ENCODE results near the gene FHOD3.
A peak's percentile ranks its signal among the peaks of the same experiment; 100 is the strongest.

FHOD3 gene

GRCh38 chr18:36297417-36298125, at the start of gene FHOD3:
FHOD3 (plus strand) TSS chr18:36297713; CDS start chr18:36297836, 123 bp downstream.
- peak; percentile 16 for DNase-seq

- DNase-seq: no peak
These were observed 48.1 kb upstream of the FHOD3 start for GRCh38 chr18:36249392-36249791.

- no peak for DNase-seq
These were observed 46.7 kb upstream of the FHOD3 start for GRCh38 chr18:36250827-36251226.

- DNase-seq: no peak
These were observed 42.3 kb upstream of the FHOD3 start for GRCh38 chr18:36255072-36255698.

- no peak for DNase-seq
These were observed 41.4 kb upstream of the FHOD3 start for GRCh38 chr18:36256094-36256493.

GRCh38 chr18:36262971-36263370, 34.5 kb upstream of the FHOD3 start:
- no peak for DNase-seq

GRCh38 chr18:36264283-36264682, 33.2 kb upstream of the FHOD3 start:
- no peak for DNase-seq

- DNase-seq: no peak
These were observed 32.5 kb upstream of the FHOD3 start for GRCh38 chr18:36265015-36265414.

GRCh38 chr18:36269157-36269556, 28.4 kb upstream of the FHOD3 start:
- no peak for DNase-seq

- no peak for DNase-seq
These were observed 26.4 kb upstream of the FHOD3 start for GRCh38 chr18:36271153-36271552.

GRCh38 chr18:36273347-36273746, 24.2 kb upstream of the FHOD3 start:
- DNase-seq: no peak

GRCh38 chr18:36274083-36274715, 23.3 kb upstream of the FHOD3 start:
- no peak for DNase-seq

GRCh38 chr18:36275561-36275960, 22.0 kb upstream of the FHOD3 start:
- no peak for DNase-seq

- no peak for DNase-seq
These were observed 18.5 kb upstream of the FHOD3 start for GRCh38 chr18:36279001-36279400.

- DNase-seq: peak; percentile 13
These were observed 15.6 kb upstream of the FHOD3 start for GRCh38 chr18:36281936-36282335.

GRCh38 chr18:36283448-36283847, 14.1 kb upstream of the FHOD3 start:
- DNase-seq: no peak

- no peak for DNase-seq
These were observed 13.2 kb upstream of the FHOD3 start for GRCh38 chr18:36284268-36284667.

- peak; percentile 61 for DNase-seq
These were observed 12.7 kb upstream of the FHOD3 start for GRCh38 chr18:36284671-36285295.

GRCh38 chr18:36287653-36288052, 9.9 kb upstream of the FHOD3 start:
- DNase-seq: no peak

GRCh38 chr18:36288689-36289088, 8.8 kb upstream of the FHOD3 start:
- no peak for DNase-seq

GRCh38 chr18:36294031-36294430, 3.5 kb upstream of the FHOD3 start:
- no peak for DNase-seq

GRCh38 chr18:36295214-36295613, 2.3 kb upstream of the FHOD3 start:
- no peak for DNase-seq

GRCh38 chr18:36295880-36296301, 1.6 kb upstream of the FHOD3 start:
- no peak for DNase-seq

Measured in NCI-H1694 treated with DMSO at 0.1 percent for 48 hours (cell line).